Dermis microvascular lymphatic vessel endothelial cell (primary cell): ENCODE results near the gene POPDC2. TPM values are rescaled to one million over a fixed set of nuclear protein-coding genes. Genes with fewer than 3 reads are reported as not detected.
"Not testable (repeated sequence)": the region's sequence is repeated elsewhere in the genome, so short reads cannot be mapped to it uniquely, and the experiment has no call there.

Experiments used
- DNase-seq, 2 donors: peaks; one replicate each; pipeline versions ENCODE4 v3.0.0 to v3.0.0-alpha.2; 2010; ENCODE audit warnings: low read depth in 2 of 2
- total RNA-seq: library from RNA; depleted of rRNA; stranded (reverse); fragments of >200 nt; gene quantifications from 2 replicates; pipeline ENCODE4 v1.2.1, GENCODE V29; 2014

The POPDC2 gene, protein sequence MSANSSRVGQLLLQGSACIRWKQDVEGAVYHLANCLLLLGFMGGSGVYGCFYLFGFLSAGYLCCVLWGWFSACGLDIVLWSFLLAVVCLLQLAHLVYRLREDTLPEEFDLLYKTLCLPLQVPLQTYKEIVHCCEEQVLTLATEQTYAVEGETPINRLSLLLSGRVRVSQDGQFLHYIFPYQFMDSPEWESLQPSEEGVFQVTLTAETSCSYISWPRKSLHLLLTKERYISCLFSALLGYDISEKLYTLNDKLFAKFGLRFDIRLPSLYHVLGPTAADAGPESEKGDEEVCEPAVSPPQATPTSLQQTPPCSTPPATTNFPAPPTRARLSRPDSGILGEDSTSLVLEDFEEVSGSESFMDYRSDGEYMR
- total RNA-seq: 0.26 and 0.76 TPM in 2 replicates

DNA sequence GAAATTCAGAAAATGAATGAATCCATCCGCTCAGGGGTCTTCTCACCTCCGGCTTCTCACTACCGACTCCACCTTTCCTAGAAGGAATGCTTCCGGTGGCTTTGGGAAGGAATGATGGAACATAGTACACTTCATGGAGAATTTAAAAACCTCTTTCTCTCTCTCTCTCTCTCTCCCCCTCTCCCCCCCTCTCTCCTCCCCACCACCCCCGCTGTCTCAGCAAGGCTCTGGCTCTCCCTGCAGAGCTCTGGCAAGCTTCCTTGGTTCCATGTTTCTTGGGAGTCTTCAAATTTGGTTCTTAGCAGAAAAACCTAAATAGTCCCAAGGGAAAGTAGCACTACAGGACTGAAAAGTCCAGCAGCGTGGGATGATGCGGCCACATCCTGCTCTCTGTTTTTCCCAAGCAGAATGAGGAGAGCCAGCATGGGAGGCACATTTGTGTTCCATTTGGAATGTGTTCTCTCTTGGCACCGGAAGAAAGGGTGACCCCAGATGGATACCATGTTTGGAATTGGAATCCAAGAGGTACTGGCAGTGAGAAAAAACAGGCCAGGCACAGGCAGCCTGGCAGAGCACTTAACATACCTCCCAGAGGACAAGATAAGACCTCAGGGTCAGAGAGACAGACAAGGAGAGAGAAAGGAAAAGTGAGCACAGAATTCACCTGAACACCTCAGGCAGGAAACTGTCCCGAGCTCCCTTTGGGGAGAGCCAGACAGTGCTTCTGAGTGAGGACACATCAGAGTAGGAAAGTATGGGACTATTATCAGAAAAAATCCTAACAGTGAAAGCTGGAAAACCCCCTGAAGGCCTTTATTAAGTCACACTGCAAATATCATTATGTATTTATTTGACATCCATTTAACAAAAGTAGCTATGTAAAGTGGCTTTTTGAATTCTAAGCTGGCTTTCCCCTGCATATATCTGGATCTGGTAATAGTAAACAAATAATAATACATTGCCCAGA, at the start of gene POPDC2:
TSS of gene POPDC2 (minus strand) at position 116 of the 967 bp plus-strand sequence. CDS start 166 bp downstream, outside the sequence.
- DNase-seq: peak in 1 of 2 donors; percentile 52

GRCh38 chr3:119703820-119704531, 43.6 kb upstream of the POPDC2 start:
- no peak for DNase-seq

- peak in 1 of 2 donors; percentile 85 for DNase-seq
These were observed 42.4 kb upstream of the POPDC2 start, which contains the start of gene CFAP91 for GRCh38 chr3:119702530-119703527. Gene CFAP91 (plus strand): TSS chr3:119703022. CDS start chr3:119703099, 77 bp downstream.

- DNase-seq: no peak
These were observed 40.7 kb upstream of the POPDC2 start for GRCh38 chr3:119700920-119701734.

- DNase-seq: peak; percentile 52 to 79
These were observed 40.0 kb upstream of the POPDC2 start for GRCh38 chr3:119700269-119700919.

- DNase-seq: no peak
These were observed 37.0 kb upstream of the POPDC2 start for GRCh38 chr3:119697394-119697793.

- DNase-seq: no peak
These were observed 35.1 kb upstream of the POPDC2 start for GRCh38 chr3:119695480-119695879.

DNA sequence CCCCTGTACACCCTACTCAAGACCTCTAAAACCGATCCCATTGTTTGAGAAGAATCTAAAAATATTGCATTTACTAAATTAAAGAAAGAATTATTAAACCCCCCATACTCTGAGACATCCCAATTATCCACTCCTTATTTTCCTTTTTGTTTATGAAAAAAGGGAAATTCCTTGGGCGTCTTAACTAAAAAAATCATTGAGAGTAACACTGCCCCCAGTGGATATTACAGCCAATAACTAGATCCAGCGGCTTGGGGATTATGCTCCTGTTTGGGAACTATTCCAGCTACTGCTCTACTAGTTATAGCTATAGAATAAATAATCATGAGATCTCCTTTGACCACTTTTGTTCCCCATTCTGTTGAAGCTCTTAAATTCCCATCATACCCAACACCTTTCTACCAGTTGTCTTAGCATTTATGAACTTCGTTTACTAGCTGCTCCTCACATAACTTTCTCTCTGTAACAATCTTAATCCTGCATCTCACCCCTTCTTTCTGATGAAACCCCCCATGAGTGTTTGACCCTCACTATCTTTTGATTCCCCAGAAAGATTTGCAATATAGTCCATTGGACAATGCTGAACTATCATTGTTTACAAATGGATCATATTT, 29.8 kb upstream of the POPDC2 start:
- DNase-seq: peak in 1 of 2 donors; percentile 44

DNA sequence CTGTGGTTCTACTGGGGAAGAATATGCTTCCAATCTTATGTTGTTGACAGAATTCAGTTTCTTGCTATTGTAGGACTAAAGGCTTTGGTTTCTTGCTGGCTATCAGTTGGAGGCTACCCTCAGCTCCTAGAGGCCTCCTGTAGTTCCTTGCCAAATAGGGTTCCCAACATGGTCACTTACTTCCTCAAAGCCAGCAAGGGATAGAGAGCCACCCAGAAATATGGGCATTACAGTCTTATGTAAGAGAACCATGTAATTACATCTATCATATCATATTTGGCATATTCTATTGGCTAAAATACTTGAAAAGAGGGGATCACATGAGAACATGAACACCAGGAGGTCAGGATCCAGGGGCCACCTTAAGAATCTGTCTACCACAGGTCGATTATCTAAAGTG, 23.0 kb upstream of the POPDC2 start:
- no peak for DNase-seq

DNA sequence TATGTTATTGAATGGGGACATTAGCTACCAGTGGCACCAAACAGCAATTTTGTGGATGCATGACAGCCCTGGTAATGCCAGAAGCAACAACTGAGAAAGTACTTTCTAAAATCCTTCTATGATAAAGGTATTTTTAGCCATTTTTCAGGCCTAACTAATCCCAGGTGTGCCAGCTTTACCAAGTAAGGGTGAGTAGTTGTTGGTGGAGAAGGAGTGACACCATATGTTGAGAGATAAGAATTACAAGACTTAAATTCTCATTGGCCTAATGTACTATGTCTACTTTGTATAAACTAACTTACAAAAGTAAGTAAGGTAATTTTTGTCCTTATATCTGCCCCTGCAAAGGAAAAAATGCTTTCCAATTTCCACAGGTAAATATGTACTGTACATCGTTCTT, 20.9 kb upstream of the POPDC2 start:
- peak; percentile 51 to 61 for DNase-seq

DNA sequence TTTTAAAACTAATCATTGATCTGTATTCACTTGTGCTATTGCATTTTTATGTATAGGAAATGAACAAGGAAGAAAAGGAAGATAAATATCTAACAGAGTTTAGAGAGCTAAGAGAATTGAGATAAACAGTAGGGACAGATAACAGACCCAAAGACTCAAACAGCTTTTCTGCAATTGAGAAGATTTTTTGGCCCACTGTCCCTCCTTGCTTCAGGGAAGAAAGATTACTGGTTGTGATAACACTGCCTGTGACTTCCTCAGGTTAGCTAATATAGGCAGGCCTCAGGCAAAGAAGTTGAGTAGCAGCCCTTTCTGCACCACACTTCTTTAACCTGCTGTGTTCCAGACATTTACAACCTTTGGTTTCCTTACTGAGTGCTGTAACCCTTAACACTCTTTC, 19.5 kb upstream of the POPDC2 start:
- no peak for DNase-seq

GRCh38 chr3:119678209-119678608, 17.8 kb upstream of the POPDC2 start:
- not testable (repeated sequence) for DNase-seq

DNA sequence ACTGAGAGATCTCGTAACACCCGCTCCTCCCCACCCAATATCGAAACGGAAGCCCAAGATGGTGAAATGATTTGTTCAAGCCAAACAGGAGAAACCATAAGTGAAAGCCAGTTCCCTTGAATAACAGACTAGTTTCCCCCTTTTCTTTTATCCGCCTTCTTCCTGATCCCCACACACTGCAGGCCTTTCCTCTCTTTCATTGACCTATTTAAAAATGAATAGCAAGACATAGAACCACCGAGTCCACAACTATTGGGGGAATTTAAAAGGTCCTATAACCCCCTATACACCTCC, 17.2 kb upstream of the POPDC2 start:
- no peak for DNase-seq

DNA sequence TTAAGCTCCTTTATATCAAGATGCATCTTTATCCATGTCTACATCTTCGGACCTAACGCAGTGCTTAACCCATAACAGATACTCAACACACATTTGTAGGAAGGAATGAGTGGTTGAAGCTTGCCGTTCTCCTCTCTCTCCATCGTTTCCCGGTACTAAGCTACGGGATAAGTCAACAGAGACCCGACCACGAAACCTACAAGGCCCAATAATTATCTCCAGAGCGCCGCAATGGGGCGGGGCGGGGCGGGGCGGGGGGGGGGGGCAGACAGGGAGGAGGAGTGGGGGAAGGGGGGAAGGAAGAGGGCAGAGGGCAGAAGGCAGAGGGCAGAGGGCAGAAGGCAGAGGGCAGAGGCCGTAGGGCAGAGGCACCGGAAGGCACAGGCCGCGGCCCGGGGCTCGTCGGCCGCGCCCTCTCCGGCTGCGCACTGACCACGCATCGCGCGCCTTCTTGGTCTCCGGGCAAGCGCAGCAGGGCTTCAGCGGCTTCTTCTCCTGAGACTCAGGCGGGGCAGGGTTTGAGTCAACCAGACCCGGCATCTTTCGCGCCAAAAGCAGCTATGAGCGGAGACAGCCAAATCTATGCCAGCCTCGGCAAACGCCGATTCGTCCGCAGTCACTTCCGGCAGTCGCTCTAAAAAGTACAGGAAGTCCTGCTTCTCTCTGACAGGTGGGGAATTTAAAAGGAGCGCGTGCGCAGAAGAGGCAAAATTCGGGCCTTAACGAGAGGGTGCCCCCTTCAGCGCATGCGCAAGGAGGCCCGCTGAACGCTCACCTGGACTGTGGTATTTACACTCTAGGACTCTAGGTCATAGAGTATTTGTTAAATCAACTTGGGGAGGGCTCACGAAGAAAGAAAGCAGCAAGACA, 16.6 kb upstream of the POPDC2 start, which contains the start of gene COX17:
TSS of gene COX17 (minus strand) at position 636 of the 870 bp plus-strand sequence. CDS start at position 540, 96 bp downstream.
- DNase-seq: peak; percentile 92 to 93

GRCh38 chr3:119676020-119676419, 15.6 kb upstream of the POPDC2 start:
- DNase-seq: no peak

- no peak for DNase-seq
These were observed 14.9 kb upstream of the POPDC2 start for GRCh38 chr3:119675188-119675874.

- no peak for DNase-seq
These were observed 13.5 kb upstream of the POPDC2 start for GRCh38 chr3:119673875-119674274.
